ENCODE data around the gene COL6A1.

DNA sequence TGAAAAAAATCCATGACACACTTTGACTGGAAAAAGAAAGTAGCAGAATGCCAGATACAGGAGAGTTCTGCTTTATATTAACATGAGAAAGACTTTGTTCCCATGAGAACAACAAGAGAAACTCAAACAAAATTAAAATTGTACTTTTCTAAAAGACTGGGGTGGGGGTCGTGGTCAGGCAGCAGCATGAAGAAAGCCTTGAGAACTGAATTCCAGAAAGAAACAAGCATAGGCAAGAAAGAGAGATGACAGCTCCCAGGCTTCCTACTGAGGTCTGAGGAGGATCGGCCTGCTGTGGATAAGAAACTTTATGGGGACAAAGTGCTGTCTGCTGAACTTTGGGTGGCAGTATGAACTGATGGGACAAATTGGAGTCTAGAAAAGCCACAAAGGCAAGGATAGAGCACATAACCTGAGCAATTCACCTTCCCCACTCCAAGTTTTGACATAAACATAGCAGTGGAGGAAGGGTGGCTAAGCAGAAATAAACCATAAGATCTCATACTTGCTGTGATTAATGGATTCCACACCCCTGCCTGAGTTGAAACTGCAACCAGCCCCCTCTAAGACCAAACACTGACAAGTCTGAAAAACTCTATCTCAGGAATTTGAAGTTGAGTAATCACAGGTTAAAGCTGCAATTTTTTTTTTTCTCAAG is 43.7 kb downstream of the COL6A1 start:
- TF ChIP-seq, protein P1, sequence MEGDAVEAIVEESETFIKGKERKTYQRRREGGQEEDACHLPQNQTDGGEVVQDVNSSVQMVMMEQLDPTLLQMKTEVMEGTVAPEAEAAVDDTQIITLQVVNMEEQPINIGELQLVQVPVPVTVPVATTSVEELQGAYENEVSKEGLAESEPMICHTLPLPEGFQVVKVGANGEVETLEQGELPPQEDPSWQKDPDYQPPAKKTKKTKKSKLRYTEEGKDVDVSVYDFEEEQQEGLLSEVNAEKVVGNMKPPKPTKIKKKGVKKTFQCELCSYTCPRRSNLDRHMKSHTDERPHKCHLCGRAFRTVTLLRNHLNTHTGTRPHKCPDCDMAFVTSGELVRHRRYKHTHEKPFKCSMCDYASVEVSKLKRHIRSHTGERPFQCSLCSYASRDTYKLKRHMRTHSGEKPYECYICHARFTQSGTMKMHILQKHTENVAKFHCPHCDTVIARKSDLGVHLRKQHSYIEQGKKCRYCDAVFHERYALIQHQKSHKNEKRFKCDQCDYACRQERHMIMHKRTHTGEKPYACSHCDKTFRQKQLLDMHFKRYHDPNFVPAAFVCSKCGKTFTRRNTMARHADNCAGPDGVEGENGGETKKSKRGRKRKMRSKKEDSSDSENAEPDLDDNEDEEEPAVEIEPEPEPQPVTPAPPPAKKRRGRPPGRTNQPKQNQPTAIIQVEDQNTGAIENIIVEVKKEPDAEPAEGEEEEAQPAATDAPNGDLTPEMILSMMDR (IDR thresholded peaks at IDR 0.05), result no peak
- no peak for TF ChIP-seq POLR2A (IDR thresholded peaks at IDR 0.05)
